H9 (cell line): Measurements from ENCODE around the gene SUMO4. TPM values are rescaled to one million over a fixed set of nuclear protein-coding genes. Genes with fewer than 3 reads are reported as not detected.

Source experiments
- DNase-seq: peaks from one replicate; pipeline ENCODE4 v3.0.0-alpha.2; 2017
- H2AFZ ChIP-seq: one replicate; pipeline ENCODE4 v1.6.1; 2013; ENCODE audit warnings: mild to moderate bottlenecking, low read length, control low read depth, moderate library complexity
- H2AK5ac ChIP-seq: 2 replicates; pipeline ENCODE4 v1.6.1; 2013; ENCODE audit warnings: low read length, control low read depth, mixed read lengths; ENCODE audit not compliant: insufficient read length
- H2BK120ac ChIP-seq: one replicate; pipeline ENCODE4 v1.6.1; 2013; ENCODE audit warnings: low read depth, mild to moderate bottlenecking, low read length, control low read depth, inconsistent platforms; ENCODE audit not compliant: poor library complexity, severe bottlenecking
- H2BK12ac ChIP-seq: 2 replicates; pipeline ENCODE4 v1.6.1; 2013; ENCODE audit warnings: low read length, control low read depth, mixed read lengths, low read depth; ENCODE audit not compliant: insufficient read length
- H2BK15ac ChIP-seq: 2 replicates; pipeline ENCODE4 v1.6.1; 2013; ENCODE audit warnings: low read depth, low read length, control low read depth
- H2BK20ac ChIP-seq: one replicate; pipeline ENCODE4 v1.6.1; 2013; ENCODE audit warnings: low read depth, mild to moderate bottlenecking, low read length, control low read depth, inconsistent platforms; ENCODE audit not compliant: poor library complexity, severe bottlenecking
- H2BK5ac ChIP-seq: 2 replicates; pipeline ENCODE4 v1.6.1; 2013; ENCODE audit warnings: low read length, control low read depth, mixed read lengths; ENCODE audit not compliant: insufficient read length
- H3K14ac ChIP-seq: 2 replicates; pipeline ENCODE4 v1.6.1; 2013; ENCODE audit warnings: low read length, control low read depth; ENCODE audit not compliant: insufficient read depth
- H3K18ac ChIP-seq: 2 replicates; pipeline ENCODE4 v1.6.1; 2013; ENCODE audit warnings: low read depth, mild to moderate bottlenecking, mixed read lengths, low read length, control low read depth; ENCODE audit not compliant: insufficient read length
- H3K23ac ChIP-seq: 2 replicates; pipeline ENCODE4 v1.6.1; 2013; ENCODE audit warnings: low read length, control low read depth, mixed read lengths, low read depth; ENCODE audit not compliant: insufficient read length
- H3K23me2 ChIP-seq: 2 replicates; pipeline ENCODE4 v1.6.1; 2013; ENCODE audit warnings: low read depth, mild to moderate bottlenecking, mixed read lengths, low read length, control low read depth; ENCODE audit not compliant: insufficient read length, poor library complexity, severe bottlenecking
- H3K27ac ChIP-seq: 2 replicates; pipeline ENCODE4 v1.5.1; 2013; ENCODE audit warnings: low read length, control low read depth, mixed read lengths, low read depth; ENCODE audit not compliant: insufficient read length
- H3K27me3 ChIP-seq: 2 replicates; pipeline ENCODE4 v1.6.1; 2013; ENCODE audit warnings: low read length, control low read depth, inconsistent platforms; ENCODE audit not compliant: insufficient read depth
- H3K4ac ChIP-seq: 2 replicates; pipeline ENCODE4 v1.6.1; 2013; ENCODE audit warnings: low read depth, mild to moderate bottlenecking, control low read depth, inconsistent platforms, low read length, moderate library complexity
- H3K4me1 ChIP-seq: 2 replicates; pipeline ENCODE4 v1.6.1; 2013; ENCODE audit warnings: low read length, control low read depth, inconsistent platforms; ENCODE audit not compliant: insufficient read depth
- H3K4me2 ChIP-seq: 2 replicates; pipeline ENCODE4 v1.6.1; 2013; ENCODE audit warnings: low read length, control low read depth, mixed read lengths; ENCODE audit not compliant: insufficient read length, insufficient read depth
- H3K56ac ChIP-seq: 2 replicates; pipeline ENCODE4 v1.6.1; 2013; ENCODE audit warnings: low read depth, mild to moderate bottlenecking, mixed read lengths, low read length, control low read depth; ENCODE audit not compliant: insufficient read length
- H3K79me1 ChIP-seq: 2 replicates; pipeline ENCODE4 v1.6.1; 2013; ENCODE audit warnings: low read depth, mild to moderate bottlenecking, moderate library complexity, low read length, control low read depth, inconsistent platforms; ENCODE audit not compliant: insufficient read depth, poor library complexity, severe bottlenecking
- H3K79me2 ChIP-seq: 2 replicates; pipeline ENCODE4 v1.6.1; 2013; ENCODE audit warnings: low read length, control low read depth, inconsistent platforms; ENCODE audit not compliant: insufficient read depth
- H3K9ac ChIP-seq: 2 replicates; pipeline ENCODE4 v1.6.1; 2013; ENCODE audit warnings: low read length, control low read depth, mixed read lengths; ENCODE audit not compliant: insufficient read length; ENCODE audit errors: extremely low read depth
- H3K9me3 ChIP-seq: one replicate; pipeline ENCODE4 v1.6.1; 2013; ENCODE audit warnings: low read depth, low read length, inconsistent platforms; ENCODE audit not compliant: control insufficient read depth
- H3T11ph ChIP-seq: one replicate; pipeline ENCODE4 v1.6.1; 2013; ENCODE audit warnings: mild to moderate bottlenecking, low read length, control low read depth, inconsistent platforms
- H4K20me1 ChIP-seq: one replicate; pipeline ENCODE4 v1.6.1; 2013; ENCODE audit not compliant: control insufficient read depth, insufficient read length, insufficient read depth
- H4K5ac ChIP-seq: 2 replicates; pipeline ENCODE4 v1.6.1; 2013; ENCODE audit warnings: low read depth, mild to moderate bottlenecking, mixed read lengths, low read length, control low read depth; ENCODE audit not compliant: insufficient read length
- H4K8ac ChIP-seq: replicated peaks from 2 replicates; pipeline ENCODE4 v1.6.1; 2013; ENCODE audit warnings: low read length, control low read depth, mixed read lengths, low read depth; ENCODE audit not compliant: insufficient read length
- H4K91ac ChIP-seq: 2 replicates; pipeline ENCODE4 v1.6.1; 2013; ENCODE audit warnings: low read depth, mild to moderate bottlenecking, moderate library complexity, mixed read lengths, low read length, control low read depth; ENCODE audit not compliant: insufficient read length
- H3K27ac Mint-ChIP-seq, 3 experiments: 2 replicates in 2 of 3; 3 replicates in 1 of 3; pipeline ENCODE4 v1.8.0; 2020 to 2021; ENCODE audit warnings: mixed read lengths in 3 of 3, mild to moderate bottlenecking in 1 of 3, moderate library complexity in 1 of 3
- H3K27me3 Mint-ChIP-seq: 2 replicates; pipeline ENCODE4 v1.8.0; 2021; ENCODE audit warnings: low read depth, mild to moderate bottlenecking, moderate library complexity, mixed read lengths
- H3K36me3 Mint-ChIP-seq, 3 experiments: 2 replicates in 2 of 3; 3 replicates in 1 of 3; pipeline ENCODE4 v1.8.0; 2020 to 2021; ENCODE audit warnings: low read depth in 3 of 3, mixed read lengths in 3 of 3; ENCODE audit not compliant: insufficient read depth in 1 of 3
- H3K4me1 Mint-ChIP-seq, 2 experiments: 2 replicates each; pipeline ENCODE4 v1.8.0; 2020; ENCODE audit warnings: mixed read lengths in 2 of 2
- H3K4me3 Mint-ChIP-seq, 2 experiments: 2 replicates in 1 of 2; 3 replicates in 1 of 2; pipeline ENCODE4 v1.8.0; 2020 to 2021; ENCODE audit warnings: mild to moderate bottlenecking in 2 of 2, mixed read lengths in 2 of 2, moderate library complexity in 1 of 2
- H3K9me3 Mint-ChIP-seq, 2 experiments: 2 replicates in 1 of 2; 3 replicates in 1 of 2; pipeline ENCODE4 v1.8.0; 2020; ENCODE audit warnings: mild to moderate bottlenecking in 2 of 2, mixed read lengths in 2 of 2, moderate library complexity in 1 of 2
- WGBS: extraction: QIAGEN DNeasy Blood & Tissue Kit; methylation state at CpG from one replicate; pipeline ENCODE4 v1.1.7; 2013; ENCODE audit warnings: missing lambda C conversion rate, low lambda C conversion rate, mixed read lengths; ENCODE audit not compliant: insufficient read length; ENCODE audit errors: extremely low coverage; 5-methylcytosine and 5-hydroxymethylcytosine counted together
- total RNA-seq: library from RNA; stranded (reverse); gene quantifications from 2 replicates; pipeline ENCODE4 v1.2.1, GENCODE V29; 2021
- TF ChIP-seq, protein P1 (sequence below): fragments of 200-600 bp; sonication (generic); conservative IDR thresholded peaks from 3 replicates; pipeline ENCODE4 v1.8.0; 2021; ENCODE audit warnings: antibody characterized with exemption, mild to moderate bottlenecking

SUMO4 gene
- total RNA-seq, 1 experiment from 2014 or later: 1.5 TPM

- no peak overlapping the region for H2BK5ac ChIP-seq
- no peak overlapping the region for H2BK15ac ChIP-seq
- no peaks in the 10 kb centered on the region for H3K4me1 ChIP-seq
- no peak overlapping the region for H2BK12ac ChIP-seq
- no peak overlapping the region for H3K56ac ChIP-seq
- H3K27me3 ChIP-seq: no peaks in the 10 kb centered on the region
- no peak overlapping the region for H2AK5ac ChIP-seq
- no peak for DNase-seq
- H3K18ac ChIP-seq: no peak overlapping the region
- Mint-ChIP-seq H3K4me3 (no peak overlapping the region), H3K27me3 (peaks cover 5% of the 10 kb centered on the region), H3K27ac (no peak overlapping the region), H3K36me3 (no peaks in the 10 kb centered on the region), H3K4me1 (peaks cover 0 to 11% of the 10 kb centered on the region in 2 experiments; a peak in 1 of 4 replicates), H3K9me3 (peaks cover 0 to 3% of the 10 kb centered on the region in 2 experiments; a peak in 3 of 5 replicates)
- H4K20me1 ChIP-seq: no peaks in the 10 kb centered on the region
- H2BK120ac ChIP-seq: no peak overlapping the region
- H3K4me2 ChIP-seq: no peak overlapping the region
- no CpG with 5 or more reads among the region's 9 CpGs for WGBS
- H2AFZ ChIP-seq: no peak overlapping the region
- no peaks in the 10 kb centered on the region for H3K9me3 ChIP-seq
- TF ChIP-seq, protein P1, sequence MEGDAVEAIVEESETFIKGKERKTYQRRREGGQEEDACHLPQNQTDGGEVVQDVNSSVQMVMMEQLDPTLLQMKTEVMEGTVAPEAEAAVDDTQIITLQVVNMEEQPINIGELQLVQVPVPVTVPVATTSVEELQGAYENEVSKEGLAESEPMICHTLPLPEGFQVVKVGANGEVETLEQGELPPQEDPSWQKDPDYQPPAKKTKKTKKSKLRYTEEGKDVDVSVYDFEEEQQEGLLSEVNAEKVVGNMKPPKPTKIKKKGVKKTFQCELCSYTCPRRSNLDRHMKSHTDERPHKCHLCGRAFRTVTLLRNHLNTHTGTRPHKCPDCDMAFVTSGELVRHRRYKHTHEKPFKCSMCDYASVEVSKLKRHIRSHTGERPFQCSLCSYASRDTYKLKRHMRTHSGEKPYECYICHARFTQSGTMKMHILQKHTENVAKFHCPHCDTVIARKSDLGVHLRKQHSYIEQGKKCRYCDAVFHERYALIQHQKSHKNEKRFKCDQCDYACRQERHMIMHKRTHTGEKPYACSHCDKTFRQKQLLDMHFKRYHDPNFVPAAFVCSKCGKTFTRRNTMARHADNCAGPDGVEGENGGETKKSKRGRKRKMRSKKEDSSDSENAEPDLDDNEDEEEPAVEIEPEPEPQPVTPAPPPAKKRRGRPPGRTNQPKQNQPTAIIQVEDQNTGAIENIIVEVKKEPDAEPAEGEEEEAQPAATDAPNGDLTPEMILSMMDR: no peak
- no peak overlapping the region for H4K91ac ChIP-seq
- H4K5ac ChIP-seq: no peak overlapping the region
- H3K23me2 ChIP-seq: no peaks in the 10 kb centered on the region
- H3K27ac ChIP-seq: no peak overlapping the region
- no peak overlapping the region for H3T11ph ChIP-seq
- no peak overlapping the region for H3K23ac ChIP-seq
- no peaks in the 10 kb centered on the region for H3K79me2 ChIP-seq
- H3K4ac ChIP-seq: no peak overlapping the region
- H3K79me1 ChIP-seq: no peaks in the 10 kb centered on the region
- H2BK20ac ChIP-seq: no peak overlapping the region
- no peak overlapping the region for H3K9ac ChIP-seq
- H3K14ac ChIP-seq: no peak overlapping the region
- H4K8ac ChIP-seq: no peak overlapping the region
Measured at GRCh38 chr6:149441740-149442139, 41.7 kb downstream of the SUMO4 start.
